ENCODE measurements around the gene SLC49A3. TPM values are rescaled to one million over a fixed set of nuclear protein-coding genes. Genes with fewer than 3 reads are reported as not detected.
A peak's percentile ranks its signal among the peaks of the same experiment; 100 is the strongest.
"Not testable (repeated sequence)": the region's sequence is repeated elsewhere in the genome, so short reads cannot be mapped to it uniquely, and the experiment has no call there.

Gene SLC49A3
- polyA plus RNA-seq, 5 donors, result 4.6 to 12.5 (median 8.0) TPM

DNA sequence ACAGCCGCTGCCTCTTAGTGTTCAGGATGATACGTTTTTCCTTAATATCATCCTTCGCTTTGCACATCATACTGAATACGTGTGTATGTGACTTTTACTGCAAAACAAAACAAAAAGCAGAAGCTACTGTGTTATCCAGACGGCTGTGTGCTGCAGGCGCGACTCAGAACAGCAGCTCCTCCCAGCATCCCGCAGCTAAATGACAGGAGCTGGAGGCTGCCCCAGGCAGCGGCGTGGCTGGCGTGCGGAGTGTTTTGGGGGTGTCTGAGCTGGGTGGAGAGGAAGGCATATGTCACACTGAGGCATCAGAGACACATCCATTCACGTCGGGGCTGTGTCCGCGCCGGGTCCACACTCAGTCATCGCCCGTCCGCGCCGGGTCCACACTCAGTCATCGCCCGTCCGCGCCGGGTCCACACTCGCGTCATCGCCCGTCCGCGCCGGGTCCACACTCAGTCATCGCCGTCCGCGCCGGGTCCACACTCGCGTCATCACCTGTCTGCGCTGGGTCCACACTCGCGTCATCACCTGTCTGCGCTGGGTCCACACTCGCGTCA lies 33.3 kb upstream of the SLC49A3 start:
- DNase-seq, result no peak

- peak in 1 of 2 donors; percentile 27 for DNase-seq
Measured at GRCh38 chr4:721261-722168, 32.6 kb upstream of the SLC49A3 start.

DNA sequence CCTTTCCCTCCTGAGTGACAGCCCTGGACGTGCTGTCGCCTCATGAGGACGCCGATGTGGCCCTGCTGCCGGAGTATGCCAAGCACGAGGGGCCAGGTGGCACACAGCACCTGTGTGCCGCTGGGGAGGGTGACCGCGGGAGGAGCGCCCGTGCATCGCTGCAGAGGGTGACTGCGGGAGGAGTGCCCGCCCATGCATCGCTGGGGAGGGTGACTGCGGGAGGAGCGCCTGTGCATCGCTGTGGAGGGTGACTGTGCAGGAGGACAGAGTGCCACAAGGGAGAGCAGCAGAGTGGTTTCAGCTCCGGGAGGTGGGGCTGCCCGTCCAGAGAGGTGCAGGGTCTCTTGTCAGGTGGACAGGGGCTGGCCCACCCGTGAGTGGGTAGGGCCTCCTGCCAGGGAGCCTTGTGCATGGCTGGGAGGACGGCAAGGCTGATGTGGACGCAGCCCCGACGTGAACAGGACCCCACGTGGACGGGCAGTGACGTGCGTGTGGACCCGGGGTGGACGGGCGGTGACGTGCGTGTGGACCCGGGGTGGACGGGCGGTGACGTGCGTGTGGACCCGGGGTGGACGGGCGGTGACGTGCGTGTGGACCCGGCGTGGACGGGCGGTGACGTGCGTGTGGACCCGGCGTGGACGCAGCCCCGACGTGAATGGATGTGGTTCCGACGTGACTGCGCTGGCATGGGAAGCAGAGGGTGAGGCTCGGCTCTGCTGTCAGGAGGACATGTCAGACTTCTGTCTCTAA lies 31.3 kb upstream of the SLC49A3 start:
- no peak for DNase-seq

- no peak for DNase-seq
Measured at GRCh38 chr4:718460-718859, 29.5 kb upstream of the SLC49A3 start.

DNA sequence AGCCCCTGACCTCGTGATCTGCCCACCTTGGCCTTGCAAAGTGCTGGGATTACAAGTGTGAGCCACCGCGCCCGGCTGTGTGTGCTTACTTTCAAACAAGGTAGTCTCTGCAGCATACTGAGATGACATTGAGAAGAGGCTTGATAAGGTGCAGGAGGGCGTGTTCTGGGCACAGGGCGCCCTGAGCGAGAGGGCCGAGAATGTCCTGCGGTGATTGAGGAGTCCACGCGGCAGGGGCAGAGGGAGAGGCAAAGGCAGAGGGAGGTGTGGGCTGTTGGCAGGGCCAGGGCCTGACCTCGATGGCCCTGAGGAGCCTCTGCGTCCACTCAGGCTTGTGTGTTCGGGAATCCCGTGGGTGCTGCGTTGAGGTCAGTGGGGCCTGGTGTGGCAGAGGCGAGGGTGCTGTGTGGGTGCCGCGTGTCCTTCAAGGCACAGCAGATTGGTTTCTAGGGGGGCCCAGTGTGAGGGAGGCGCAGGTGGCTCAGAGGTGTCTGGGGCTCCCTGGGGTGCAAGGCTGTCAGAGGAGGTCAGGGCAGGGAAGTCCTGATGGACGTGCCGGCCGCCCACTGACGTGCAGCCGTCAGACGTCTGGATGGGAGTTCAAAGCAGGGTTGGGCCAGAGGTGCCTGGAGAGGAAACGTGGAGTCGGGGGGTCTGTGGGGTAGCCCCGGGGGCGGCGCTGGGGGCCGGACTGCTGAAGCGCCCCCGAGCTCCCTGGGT lies 28.8 kb upstream of the SLC49A3 start:
- DNase-seq, result no peak

- no peak for DNase-seq
Measured at GRCh38 chr4:714087-714486, 25.1 kb upstream of the SLC49A3 start.

GRCh38 chr4:712916-713632 lies 24.1 kb upstream of the SLC49A3 start:
- no peak for DNase-seq

GRCh38 chr4:712093-712492 lies 23.1 kb upstream of the SLC49A3 start:
- no peak for DNase-seq

DNA sequence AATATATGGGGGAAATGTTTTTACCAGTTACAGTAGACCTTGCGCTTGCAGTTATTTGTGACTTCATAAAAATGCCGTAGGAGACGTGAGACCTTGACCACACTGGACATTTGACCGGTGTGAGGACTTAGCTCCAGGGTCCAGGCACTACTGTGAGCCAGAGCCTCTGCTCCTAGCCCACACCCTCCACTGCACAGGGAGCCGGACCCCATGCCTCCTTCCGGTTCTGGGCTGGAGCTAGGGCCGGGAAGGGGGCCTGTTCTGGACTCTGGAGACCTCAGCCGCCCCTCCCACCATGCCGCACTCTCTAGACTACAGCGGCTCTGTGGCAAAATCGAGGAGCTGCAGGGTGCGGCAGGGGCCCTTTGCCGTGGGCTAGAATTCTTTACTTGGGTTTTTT lies 22.0 kb upstream of the SLC49A3 start:
- no peak for DNase-seq

GRCh38 chr4:710116-710515 lies 21.2 kb upstream of the SLC49A3 start:
- DNase-seq, result no peak

GRCh38 chr4:709348-709747 lies 20.4 kb upstream of the SLC49A3 start:
- DNase-seq, result no peak

GRCh38 chr4:708631-708933 lies 19.6 kb upstream of the SLC49A3 start:
- DNase-seq, result no peak

- DNase-seq, result no peak
Measured at GRCh38 chr4:707929-708630, 19.1 kb upstream of the SLC49A3 start.

DNA sequence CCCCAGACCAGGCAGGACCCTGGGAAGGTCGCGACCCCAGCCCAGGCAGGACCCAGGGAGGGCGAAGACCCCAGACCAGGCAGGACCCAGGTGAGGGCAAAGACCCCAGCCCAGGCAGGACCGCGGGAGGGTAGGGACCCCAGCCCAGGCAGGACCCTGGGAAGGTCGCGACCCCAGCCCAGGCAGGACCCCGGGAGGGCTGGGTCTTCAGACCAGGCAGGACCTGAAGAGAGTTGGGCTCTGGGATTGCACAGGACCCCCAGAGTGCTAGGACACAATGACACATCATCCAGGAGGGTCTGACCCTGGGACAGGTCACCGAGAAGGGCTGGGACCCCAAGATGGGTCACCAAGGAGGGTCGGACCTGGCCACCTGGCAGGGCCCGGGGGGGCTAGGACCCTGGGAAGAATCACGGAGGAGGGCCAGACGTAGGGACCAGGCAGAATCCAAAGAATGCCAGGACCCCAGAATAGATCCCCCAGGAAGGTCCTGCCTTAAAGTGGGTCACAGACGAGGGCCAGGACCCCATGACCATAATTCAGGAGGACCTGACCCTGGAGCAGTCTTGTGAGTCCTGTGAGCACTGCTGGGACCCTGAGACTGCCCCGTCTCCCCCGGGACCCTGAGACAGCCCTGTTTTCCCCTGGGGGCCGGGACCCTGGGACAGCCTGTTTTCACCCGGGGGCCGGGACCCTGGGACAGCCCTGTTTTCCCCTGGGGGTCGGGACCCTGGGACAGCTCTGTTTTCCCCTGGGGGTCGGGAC lies 18.1 kb upstream of the SLC49A3 start:
- no peak for DNase-seq

DNA sequence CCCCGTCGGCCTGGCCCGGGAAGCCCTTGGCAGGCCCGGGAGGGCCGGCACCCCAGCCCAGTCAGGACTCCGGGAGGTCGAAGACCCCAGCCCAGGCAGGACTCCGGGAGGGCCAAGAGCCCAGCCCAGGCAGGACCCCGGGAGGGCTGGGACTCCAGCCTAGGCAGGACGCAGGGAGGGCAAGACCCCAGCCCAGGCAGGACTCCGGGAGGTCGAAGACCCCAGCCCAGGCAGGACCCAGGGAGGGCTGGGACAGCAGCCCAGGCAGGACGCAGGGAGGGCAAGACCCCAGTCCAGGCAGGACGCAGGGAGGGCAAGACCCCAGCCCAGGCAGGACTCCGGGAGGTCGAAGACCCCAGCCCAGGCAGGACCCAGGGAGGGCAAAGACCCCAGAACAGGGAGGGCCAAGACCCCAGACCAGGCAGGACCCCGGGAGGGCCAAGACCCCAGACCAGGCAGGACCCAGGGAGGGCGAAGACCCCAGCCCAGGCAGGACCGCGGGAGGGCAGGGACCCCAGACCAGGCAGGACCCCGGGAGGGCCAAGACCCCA lies 17.2 kb upstream of the SLC49A3 start:
- not testable (repeated sequence) for DNase-seq

GRCh38 chr4:705278-706082 lies 16.5 kb upstream of the SLC49A3 start, which contains the start of gene PCGF3:
PCGF3 (plus strand) TSS chr4:705832; CDS start chr4:733681, 27,849 bp downstream.
- peak; percentile 95 for DNase-seq

DNA sequence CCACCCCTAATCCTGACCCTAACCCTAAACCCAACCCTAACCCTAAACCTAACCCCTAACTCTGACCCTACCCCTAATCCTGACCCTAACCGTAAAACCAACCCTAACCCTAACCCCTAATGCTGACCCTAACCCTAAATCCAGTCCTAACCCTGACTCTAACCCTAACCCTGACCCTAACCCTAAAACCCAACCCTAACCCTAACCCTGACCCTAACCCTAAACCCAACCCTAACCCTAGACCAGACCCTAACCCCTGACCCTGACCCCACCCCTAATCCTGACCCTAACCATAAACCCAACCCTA lies 16.0 kb upstream of the SLC49A3 start:
- DNase-seq, result no peak

DNA sequence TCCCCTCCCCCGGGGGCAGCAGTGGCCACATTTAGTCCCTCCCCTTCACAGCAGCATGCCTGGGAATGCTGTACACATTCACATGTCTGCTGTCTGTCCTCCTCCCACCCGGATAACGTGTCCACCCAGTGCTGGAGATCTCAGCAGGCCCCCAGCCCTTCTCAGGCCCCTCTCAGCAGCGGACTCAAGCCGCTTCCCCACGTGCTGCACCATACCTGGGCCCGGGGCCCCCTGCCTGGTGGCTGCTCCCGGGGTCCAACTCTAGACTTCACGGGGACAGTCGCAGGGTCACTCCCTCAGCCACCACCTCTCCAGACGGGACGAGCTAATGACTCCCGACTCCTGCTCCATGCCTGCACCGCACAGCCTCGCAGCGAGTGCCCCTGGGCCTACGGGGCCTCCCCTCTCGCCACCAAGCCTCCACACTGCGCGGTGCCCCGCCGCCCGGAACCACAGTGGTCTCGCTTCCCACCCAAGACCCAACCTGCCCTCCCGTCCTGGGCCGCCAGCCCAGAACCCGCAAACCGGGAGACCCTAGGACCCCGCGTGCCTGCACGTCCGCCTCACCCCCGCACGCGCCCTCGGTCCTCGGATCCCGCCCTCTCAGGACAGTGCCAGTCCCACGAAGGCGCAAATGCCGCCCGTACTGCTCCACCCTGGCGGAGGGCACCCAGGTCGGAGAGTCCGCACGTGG lies 15.4 kb upstream of the SLC49A3 start:
- DNase-seq, result no peak

All from right lung (tissue), 5 donors.